ENCODE data around the gene ART4.

DNA sequence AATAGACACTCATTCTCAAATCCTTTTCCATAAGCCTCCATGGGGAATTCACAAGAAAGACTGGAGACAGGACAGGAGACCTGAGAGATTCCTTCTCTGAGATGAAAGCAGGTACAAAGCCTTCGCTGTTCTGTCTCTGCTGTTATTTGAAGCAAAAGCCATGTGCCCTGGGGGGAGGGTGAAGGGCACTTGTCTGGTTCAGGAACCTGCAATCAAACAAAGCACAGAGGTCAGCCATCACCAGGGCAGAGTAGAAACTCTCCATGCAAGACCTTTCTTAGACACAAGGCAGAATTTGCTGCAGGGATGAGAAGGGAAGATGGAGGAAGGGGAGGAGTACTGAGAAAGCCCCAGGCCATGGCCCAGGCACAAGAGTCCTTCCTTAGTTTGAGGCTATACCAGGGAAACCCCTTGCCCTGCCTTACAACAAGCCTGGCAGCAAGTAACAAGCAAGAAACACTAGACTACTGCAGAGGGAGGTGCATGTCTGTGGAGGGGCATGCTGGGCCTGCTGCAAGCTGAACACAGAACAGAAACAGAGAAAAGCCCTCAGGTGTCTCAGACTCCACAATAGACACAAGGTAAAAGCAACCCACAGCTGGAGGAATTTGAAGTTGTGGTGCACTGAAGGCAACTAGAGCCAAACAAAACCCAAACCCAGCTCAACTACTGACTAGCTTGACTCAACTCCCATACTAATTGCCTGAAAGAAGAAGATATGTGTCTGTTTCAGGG lies 7.8 kb upstream of the ART4 start:
- no peak for TF ChIP-seq CTCF (IDR thresholded peaks at IDR 0.05; ENCODE audit: extremely low read depth in 1 of 2, insufficient read depth in 1 of 2, low read depth in 1 of 2, low read length in 2 of 2)
- no peak for TF ChIP-seq EZH2 (IDR thresholded peaks at IDR 0.05; ENCODE audit: borderline replicate concordance, low read depth, low read length, severe bottlenecking)
- TF ChIP-seq JUN (IDR thresholded peaks at IDR 0.05; ENCODE audit: borderline replicate concordance, insufficient read depth, insufficient read length, low read depth), result no peak
